HepG2 (cell line): Measurements from ENCODE around the gene RTP3.

Experiments
- CTCF ChIP-seq: sonication (generic); formaldehyde crosslinking; IDR thresholded peaks from 2 replicates; pipeline ENCODE4 v1.5.0; 2020; ENCODE audit warnings: mild to moderate bottlenecking, missing genetic modification reagents, moderate library complexity
- FOXJ3 ChIP-seq: sonication (generic); formaldehyde crosslinking; IDR thresholded peaks from 2 replicates; pipeline ENCODE4 v1.4.0; 2020; ENCODE audit warnings: missing genetic modification reagents, mild to moderate bottlenecking, borderline replicate concordance
- GLI4 ChIP-seq: sonication (generic); formaldehyde crosslinking; IDR thresholded peaks from 2 replicates; pipeline ENCODE4 v1.5.1; 2020; ENCODE audit warnings: missing genetic modification reagents, mild to moderate bottlenecking, moderate library complexity, borderline replicate concordance
- POLR2AphosphoS5 ChIP-seq: IDR thresholded peaks from 2 replicates; pipeline ENCODE4 v1.6.1; 2012; ENCODE audit warnings: low read depth, low read length
- ZNF274 ChIP-seq: sonication (generic); formaldehyde crosslinking; IDR thresholded peaks from 2 replicates; pipeline ENCODE4 v1.5.1; 2020; ENCODE audit warnings: mild to moderate bottlenecking, missing genetic modification reagents

DNA sequence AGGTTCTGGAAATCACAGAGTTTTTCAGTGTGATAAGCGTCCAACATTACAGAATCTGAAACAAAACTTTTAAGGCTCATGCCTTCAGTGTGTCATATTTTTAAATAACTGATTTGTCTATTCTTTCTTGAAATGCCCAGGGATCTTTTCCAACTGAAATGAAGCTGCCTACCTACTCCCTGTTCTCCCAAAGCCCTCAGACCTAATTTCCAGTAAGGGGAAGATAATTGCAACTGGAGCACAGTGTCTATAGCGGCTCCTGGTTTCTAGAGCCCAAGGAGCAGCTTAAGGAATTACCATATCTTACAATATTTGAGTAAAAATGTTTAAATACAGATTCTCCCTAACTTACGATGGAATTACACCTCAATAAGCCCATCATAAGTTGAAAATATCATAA is 35.3 kb downstream of the RTP3 start:
- TF ChIP-seq ZNF274 (CRISPR knock-in tag) (no peak), POLR2AphosphoS5 (no peak), FOXJ3 (CRISPR knock-in tag) (no peak), CTCF (CRISPR knock-in tag) (no peak), GLI4 (no peak)
